Measurements from ENCODE around the gene LBP.
"Not testable (repeated sequence)": the region's sequence is repeated elsewhere in the genome, so short reads cannot be mapped to it uniquely, and the experiment has no call there.

The LBP gene, protein sequence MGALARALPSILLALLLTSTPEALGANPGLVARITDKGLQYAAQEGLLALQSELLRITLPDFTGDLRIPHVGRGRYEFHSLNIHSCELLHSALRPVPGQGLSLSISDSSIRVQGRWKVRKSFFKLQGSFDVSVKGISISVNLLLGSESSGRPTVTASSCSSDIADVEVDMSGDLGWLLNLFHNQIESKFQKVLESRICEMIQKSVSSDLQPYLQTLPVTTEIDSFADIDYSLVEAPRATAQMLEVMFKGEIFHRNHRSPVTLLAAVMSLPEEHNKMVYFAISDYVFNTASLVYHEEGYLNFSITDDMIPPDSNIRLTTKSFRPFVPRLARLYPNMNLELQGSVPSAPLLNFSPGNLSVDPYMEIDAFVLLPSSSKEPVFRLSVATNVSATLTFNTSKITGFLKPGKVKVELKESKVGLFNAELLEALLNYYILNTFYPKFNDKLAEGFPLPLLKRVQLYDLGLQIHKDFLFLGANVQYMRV

GRCh38 chr20:38346247-38346651 is at the start of gene LBP:
Gene LBP (plus strand): TSS chr20:38346482. CDS start chr20:38346517, 35 bp downstream.
- no peak for DNase-seq

GRCh38 chr20:38297916-38298674 is 48.2 kb upstream of the LBP start:
- no peak for DNase-seq

DNA sequence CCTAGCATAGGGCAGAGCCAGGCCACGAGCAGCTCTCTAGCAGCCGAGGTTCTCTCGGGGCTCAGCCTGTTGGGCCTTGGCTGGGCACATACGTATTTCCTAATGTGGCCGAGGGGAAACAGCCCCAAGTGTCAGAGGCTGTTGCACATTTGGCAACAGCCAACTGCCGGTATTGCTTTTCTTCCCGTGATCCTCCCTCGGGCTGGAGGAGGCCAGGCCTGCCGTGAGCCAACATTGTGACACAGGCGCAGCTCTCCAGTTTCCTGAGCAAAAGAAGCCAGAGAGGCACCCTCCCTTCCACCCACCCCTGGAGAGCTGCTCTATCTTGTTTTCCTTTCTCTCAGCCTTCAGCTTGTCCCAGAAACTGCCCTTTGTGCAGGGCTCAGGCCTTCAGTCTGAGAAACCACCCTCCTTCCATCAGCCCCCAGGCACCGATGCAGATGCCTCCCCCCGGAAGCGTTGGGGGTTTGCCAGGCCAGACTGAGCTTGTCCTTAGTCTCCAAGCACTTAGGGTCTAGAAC is 47.5 kb upstream of the LBP start:
- DNase-seq, result no peak

DNA sequence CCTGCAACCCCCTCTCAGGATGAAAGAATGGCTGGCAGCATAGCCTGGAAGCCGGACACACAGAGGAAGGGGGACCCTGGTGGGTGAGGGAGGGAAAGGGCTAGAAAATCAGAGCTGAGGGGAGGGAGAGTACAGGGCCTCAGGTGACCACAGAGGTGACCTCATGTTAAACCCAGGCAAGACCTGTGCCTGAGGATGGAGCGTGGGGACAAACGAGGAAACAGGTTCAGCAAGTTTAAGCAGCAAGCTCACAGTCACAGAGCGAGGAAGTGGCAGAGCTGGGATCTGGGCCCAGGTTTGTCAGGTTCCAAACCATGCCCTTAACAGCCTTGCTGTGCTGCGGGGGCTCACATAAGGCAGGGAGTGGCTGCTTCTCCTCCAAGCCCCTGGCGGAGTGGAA is 46.3 kb upstream of the LBP start:
- no peak for DNase-seq

DNA sequence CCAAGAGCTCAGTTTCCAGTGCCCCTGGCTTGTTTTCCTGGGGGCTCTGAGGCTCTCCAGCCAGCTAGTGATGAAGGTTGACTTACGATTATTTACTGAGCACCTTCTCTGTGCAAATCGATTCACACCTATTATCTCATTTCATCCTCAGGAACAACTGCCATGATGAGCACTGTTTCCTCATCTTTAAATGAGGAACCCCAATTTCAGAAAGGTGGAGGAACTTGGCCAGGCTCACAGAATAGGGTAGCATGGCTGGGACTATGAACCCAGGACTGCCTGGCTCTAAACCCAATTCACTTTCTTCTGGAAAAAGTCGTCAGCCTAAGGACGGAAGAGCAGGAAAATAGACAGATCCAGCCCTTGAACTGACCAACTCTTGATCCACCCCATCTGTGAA is 45.8 kb upstream of the LBP start:
- no peak for DNase-seq

- no peak for DNase-seq
These were observed 45.0 kb upstream of the LBP start for GRCh38 chr20:38301309-38301708.

DNA sequence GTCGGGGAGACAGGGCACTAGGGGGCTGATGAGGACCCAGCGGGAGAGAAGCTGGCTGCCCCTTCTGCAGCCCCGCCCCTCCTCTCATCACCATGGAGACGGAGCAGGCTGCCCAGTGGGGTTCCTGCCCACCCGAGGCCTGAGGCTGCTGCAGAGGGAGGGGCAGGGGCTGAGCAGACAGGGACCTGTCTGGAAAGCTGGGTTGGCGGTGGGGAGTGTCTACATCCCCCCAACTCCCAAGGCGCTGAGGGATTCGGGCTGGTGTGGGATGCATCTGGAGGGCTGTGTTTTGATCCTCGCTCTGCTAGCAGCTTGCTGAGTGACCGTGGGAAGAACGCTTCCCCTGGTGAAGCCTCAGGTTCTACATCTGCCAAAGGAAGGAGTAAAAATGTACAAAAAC is 43.5 kb upstream of the LBP start:
- no peak for DNase-seq

GRCh38 chr20:38303908-38304379 is 42.3 kb upstream of the LBP start, which contains the start of gene BPI:
Gene BPI (plus strand): TSS chr20:38304156. CDS start chr20:38304224, 68 bp downstream.
- DNase-seq, result no peak

DNA sequence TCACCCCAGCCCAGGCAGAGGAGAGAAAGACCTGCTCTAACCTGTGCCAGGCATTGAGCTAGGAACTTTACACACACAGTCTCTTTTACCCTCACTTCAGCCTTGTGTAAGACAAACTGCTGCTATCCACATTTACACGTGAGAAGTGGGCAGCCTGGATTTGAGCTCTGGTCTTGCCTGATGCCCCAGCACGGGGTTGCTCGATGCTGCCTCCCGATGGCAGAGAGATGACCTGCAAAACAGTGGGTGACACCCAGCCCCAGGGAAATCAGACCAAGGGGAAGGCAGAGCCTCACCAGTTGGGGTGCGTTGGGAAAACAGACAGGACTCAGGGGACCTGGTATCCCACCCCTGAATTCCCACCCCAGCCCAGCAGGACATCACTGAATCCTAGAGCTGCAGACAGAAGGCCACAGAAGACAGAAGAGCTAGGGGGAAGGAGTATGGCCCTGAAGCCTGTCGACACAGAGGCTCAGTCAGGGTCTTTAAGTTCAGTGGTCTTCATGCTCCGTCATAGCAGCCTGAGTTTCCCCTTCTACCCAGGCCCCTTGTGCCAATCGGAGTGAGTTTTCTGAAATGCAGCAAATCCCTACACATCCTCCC is 41.3 kb upstream of the LBP start:
- DNase-seq, result no peak

DNA sequence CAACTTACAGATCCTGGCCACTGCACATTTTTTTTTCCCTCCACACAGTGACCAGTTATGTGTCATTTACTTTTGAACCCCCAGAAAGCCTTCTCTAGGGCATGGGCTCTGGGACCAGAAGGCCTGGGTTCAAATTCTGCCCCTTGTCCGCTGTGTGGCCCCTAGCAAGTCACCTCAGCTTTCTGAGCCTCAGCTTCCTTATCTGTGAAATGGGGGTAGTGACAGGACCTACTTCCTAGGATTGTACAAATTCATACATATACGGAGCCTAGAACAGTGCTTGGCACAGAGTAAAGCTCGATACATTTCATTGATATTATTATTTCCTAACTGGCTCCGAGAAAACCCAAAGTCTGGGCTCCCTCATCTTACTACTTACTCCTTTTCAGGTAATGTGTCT is 40.7 kb upstream of the LBP start:
- no peak for DNase-seq

- no peak for DNase-seq
These were observed 39.9 kb upstream of the LBP start for GRCh38 chr20:38306379-38306778.

DNA sequence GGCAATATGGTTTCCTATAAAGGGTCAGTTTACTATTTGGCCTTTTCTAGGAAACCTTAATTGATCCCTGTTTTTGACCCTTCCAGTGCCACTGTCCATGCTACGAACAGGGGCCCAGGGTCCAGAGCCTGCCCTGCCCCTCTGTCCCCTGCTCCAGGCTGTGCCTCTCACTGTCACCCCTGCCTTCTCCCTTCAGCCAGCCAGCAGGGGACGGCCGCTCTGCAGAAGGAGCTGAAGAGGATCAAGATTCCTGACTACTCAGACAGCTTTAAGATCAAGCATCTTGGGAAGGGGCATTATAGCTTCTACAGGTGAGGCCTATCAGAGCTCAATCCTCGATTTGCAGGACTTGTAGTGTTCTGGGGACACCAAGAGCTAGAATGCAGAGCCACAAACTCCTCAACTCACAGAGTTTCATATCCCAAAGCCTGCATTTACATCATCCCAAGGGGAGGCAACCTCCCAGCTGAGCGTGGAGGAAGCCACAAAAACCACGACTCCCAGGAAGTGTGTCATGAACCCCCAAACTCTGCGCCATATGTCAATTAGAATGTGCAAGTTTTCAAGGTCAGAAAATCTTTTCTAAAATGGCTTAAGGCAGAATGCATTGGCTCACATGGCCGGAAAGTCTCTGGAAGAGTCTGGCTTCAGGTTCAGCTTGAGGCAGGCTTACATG is 38.8 kb upstream of the LBP start:
- no peak for DNase-seq

DNA sequence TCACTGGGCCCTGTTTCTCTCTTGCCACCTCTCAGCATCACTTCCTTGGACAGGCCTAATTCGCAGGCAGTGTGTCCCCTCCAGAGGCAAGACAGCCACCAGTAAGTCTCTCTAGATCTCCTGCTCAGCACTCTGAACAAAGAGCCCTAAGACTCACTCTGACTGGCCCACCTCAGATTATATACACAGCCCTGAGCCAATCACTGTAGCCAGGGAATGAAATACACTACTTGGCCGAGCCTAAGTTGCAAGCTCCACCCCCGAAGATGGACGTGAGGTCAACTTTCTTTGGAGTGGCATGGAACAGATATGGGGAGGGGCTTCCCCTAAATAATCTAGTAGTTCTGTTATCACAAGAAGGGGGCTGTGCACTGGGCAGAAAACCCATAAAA is 38.2 kb upstream of the LBP start:
- DNase-seq, result no peak

- no peak for DNase-seq
These were observed 37.8 kb upstream of the LBP start for GRCh38 chr20:38308447-38308846.

- DNase-seq, result no peak
These were observed 35.2 kb upstream of the LBP start for GRCh38 chr20:38311091-38311490.

DNA sequence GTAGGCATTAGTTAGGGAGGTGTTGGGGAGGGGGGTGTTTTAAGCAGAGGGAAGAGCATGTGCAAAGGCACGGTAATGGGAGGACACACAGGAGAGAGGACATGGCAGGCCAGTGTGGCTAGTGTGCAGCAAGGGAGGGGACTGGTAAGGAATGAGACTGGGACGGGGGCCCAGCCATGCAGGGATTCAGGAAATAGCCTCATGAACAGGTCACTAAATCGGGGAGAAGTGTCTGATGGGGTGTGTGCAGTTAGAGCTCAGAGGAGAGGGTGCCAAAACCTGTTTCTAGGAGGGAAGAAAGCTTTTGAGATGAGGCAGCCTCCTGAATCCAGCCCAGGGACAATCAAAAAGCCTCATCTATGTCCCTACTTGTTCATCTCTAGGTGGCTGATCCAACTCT is 34.8 kb upstream of the LBP start:
- DNase-seq, result no peak

DNA sequence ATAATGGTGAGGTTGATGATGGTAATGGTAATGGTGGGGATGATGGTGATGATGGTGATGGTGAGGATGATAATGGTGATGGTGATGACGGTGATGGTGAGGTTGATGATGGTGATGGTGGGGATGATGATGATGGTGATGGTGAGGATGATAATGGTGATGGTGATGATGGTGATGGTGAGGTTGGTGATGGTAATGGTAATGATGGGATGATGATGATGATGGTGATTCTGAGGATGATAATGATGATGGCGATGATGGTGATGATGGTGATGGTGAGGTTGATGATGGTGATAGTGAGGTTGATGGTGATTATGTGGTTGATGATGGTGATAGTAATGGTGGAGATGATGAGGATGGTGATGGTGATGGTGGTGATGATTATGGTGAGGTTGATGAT is 32.6 kb upstream of the LBP start:
- no peak for DNase-seq

DNA sequence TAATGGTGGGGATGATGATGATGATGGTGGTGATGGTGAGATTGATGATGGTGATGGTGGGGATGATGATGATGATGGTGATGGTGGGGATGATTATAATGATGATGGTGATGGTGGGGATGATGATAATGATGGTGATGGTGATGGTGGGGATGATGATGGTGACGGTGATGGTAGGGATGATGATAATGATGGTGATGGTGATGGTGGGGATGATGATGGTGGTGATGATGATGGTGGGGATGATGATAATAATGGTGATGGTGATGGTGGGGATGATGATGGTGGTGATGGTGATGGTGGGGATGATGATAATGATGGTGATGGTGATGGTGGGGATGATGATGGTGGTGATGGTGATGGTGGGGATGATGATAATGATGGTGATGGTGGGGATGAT is 31.9 kb upstream of the LBP start:
- DNase-seq, result not testable (repeated sequence)

- DNase-seq, result no peak
These were observed 30.9 kb upstream of the LBP start for GRCh38 chr20:38315290-38315966.

DNA sequence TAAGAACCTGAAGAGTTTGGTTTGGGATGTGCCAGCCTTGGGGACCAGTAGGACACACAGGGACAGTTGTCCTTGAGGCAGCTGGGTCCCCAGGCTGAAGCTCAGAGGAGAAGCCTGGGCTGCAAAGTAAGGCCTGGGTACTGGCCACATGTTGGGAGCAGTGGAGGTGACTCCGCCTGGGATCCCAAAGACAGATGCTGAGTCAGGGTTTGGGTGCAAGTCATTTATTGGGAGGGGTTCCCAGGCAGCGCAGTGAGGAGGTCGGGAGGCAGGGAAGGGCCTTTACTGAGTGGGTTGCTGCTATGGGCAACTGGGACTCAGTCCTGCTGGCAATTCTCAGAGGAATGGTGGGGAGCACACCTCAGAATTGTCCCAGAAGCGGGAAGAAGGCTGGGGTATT is 29.9 kb upstream of the LBP start:
- no peak for DNase-seq

GRCh38 chr20:38317422-38317821 is 28.9 kb upstream of the LBP start:
- no peak for DNase-seq

DNA sequence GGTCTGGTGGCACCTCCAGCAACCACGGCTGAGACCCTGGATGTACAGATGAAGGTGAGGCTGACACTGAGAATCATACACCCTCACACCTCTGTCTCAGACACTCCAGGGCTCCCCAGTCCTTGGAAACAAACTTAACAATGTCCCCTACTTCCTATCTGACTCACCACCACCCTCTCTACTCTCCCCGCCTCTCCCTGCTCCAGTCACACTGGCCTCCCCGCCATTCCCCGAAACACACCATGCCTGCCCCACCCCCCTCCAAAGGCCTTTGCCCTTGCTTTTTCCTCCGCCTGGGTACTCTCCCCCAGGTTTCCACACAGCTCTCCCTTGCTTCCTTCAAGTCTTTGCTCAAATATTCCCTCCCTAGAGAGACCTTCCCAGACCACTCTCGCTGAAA is 26.1 kb upstream of the LBP start:
- DNase-seq, result no peak
